ENCODE measurements around the gene EGLN3.

EGLN3 gene

DNA sequence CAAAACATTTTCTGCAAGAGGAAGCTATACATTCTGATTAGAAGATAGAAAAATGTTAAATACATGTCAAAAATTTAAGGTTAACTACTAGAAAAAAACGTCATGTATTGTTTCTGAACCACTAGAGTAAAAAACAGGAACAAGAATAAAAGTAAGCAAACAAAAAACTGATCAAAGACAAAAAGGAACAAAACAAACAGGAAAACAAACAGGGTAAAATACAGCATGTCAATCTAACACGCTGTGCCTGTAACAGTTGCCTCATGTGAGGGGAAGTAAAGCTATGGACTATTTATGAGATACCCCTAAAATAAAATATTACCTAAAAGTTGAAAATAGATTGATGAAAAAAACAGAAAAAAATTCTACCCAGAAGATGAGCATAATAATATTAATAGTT lies 43.9 kb downstream of the EGLN3 start:
- Histone ChIP-seq H3K9me3 (ENCODE audit: insufficient read depth, low read length) (peaks cover 2% of the 10 kb centered on the region; the same call in 1 of the 2 replicates), H3K27me3 (ENCODE audit: low read length) (no peaks in the 10 kb centered on the region), H3K4me2 (ENCODE audit: low read depth, low read length, poor library complexity, severe bottlenecking) (no peak overlapping the region), H3K9ac (ENCODE audit: low read length) (no peak overlapping the region), H4K20me1 (ENCODE audit: low read depth, low read length) (no peaks in the 10 kb centered on the region), H3K79me2 (ENCODE audit: insufficient read depth, low read length) (no peaks in the 10 kb centered on the region), H3K36me3 (ENCODE audit: low read length) (no peaks in the 10 kb centered on the region), H3K27ac (ENCODE audit: low read depth, low read length) (no peak overlapping the region), H3K9me2 (replicated peaks; ENCODE audit: insufficient read depth, low read length) (no peaks in the 10 kb centered on the region), H2AFZ (ENCODE audit: low read depth, low read length, severe bottlenecking) (no peak overlapping the region), H3K4me3 (ENCODE audit: insufficient read depth, low read length, poor library complexity, severe bottlenecking) (no peak overlapping the region), H3F3A (ENCODE audit: insufficient read depth) (no peaks in the 10 kb centered on the region)
- TF ChIP-seq, protein P1, sequence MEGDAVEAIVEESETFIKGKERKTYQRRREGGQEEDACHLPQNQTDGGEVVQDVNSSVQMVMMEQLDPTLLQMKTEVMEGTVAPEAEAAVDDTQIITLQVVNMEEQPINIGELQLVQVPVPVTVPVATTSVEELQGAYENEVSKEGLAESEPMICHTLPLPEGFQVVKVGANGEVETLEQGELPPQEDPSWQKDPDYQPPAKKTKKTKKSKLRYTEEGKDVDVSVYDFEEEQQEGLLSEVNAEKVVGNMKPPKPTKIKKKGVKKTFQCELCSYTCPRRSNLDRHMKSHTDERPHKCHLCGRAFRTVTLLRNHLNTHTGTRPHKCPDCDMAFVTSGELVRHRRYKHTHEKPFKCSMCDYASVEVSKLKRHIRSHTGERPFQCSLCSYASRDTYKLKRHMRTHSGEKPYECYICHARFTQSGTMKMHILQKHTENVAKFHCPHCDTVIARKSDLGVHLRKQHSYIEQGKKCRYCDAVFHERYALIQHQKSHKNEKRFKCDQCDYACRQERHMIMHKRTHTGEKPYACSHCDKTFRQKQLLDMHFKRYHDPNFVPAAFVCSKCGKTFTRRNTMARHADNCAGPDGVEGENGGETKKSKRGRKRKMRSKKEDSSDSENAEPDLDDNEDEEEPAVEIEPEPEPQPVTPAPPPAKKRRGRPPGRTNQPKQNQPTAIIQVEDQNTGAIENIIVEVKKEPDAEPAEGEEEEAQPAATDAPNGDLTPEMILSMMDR (IDR thresholded peaks at IDR 0.05; ENCODE audit: insufficient read depth, low read length, poor library complexity, severe bottlenecking), result no peak
- no peak for TF ChIP-seq EZH2phosphoT487 (conservative IDR thresholded peaks at IDR 0.05; ENCODE audit: low read length)

DNA sequence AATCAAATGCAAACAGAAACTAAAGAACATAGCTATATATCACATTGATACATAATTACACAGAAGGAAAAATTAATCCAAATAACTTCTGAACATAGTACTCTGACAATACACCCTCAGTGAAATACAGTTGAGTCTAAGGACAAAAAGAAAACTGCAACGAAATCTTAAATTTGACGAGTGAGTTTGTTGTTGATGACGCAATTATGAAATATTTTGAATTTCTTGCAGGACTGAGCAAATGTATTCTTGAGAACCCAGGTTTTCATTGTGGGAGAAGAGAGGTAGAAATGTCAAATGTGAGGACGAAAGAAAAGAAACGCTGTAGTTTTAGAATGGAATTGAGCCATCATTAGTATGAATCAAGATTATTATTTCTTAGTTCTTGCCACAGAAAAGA lies 46.3 kb downstream of the EGLN3 start:
- H3K4me3 ChIP-seq (ENCODE audit: insufficient read depth, low read length, poor library complexity, severe bottlenecking), result no peak overlapping the region
- no peak overlapping the region for H3K4me2 ChIP-seq (ENCODE audit: low read depth, low read length, poor library complexity, severe bottlenecking)
- TF ChIP-seq, protein P1 (IDR thresholded peaks at IDR 0.05; ENCODE audit: insufficient read depth, low read length, poor library complexity, severe bottlenecking), result no peak
- no peak for TF ChIP-seq EZH2phosphoT487 (conservative IDR thresholded peaks at IDR 0.05; ENCODE audit: low read length)
- no peaks in the 10 kb centered on the region for H3K79me2 ChIP-seq (ENCODE audit: insufficient read depth, low read length)
- no peaks in the 10 kb centered on the region for H3K36me3 ChIP-seq (ENCODE audit: low read length)
- no peak overlapping the region for H3K27ac ChIP-seq (ENCODE audit: low read depth, low read length)
- peaks cover 8% of the 10 kb centered on the region; the same call in 1 of the 2 replicates for H3K9me3 ChIP-seq (ENCODE audit: insufficient read depth, low read length)
- no peaks in the 10 kb centered on the region for H4K20me1 ChIP-seq (ENCODE audit: low read depth, low read length)
- no peaks in the 10 kb centered on the region for H3K9me2 ChIP-seq (replicated peaks; ENCODE audit: insufficient read depth, low read length)
- H3K9ac ChIP-seq (ENCODE audit: low read length), result no peak overlapping the region
- no peaks in the 10 kb centered on the region for H3K27me3 ChIP-seq (ENCODE audit: low read length)
- no peaks in the 10 kb centered on the region for H3F3A ChIP-seq (ENCODE audit: insufficient read depth)
- H2AFZ ChIP-seq (ENCODE audit: low read depth, low read length, severe bottlenecking), result no peak overlapping the region

DNA sequence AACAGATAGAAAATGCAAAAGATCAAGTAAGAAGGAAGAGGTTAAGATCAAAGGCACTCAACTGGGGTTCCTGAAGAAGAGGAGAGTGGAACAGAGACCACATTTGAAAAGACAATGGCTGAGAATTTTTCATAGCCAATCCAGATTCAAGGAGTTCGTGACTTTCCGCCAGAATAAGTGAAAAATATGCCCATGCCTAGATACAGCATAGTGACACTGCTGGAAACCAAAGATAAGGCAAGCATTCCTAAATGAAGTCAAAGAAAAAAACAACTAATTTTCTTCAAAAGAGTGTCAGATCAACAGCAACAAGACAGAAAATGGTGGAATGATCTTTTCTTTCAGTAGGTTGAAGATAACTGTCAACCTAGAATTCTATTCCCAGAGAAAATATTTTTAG lies 47.5 kb downstream of the EGLN3 start:
- H3K9ac ChIP-seq (ENCODE audit: low read length), result no peak overlapping the region
- no peaks in the 10 kb centered on the region for H3K36me3 ChIP-seq (ENCODE audit: low read length)
- H3K9me3 ChIP-seq (ENCODE audit: insufficient read depth, low read length), result peaks cover 8% of the 10 kb centered on the region; the same call in 1 of the 2 replicates
- no peaks in the 10 kb centered on the region for H3K27me3 ChIP-seq (ENCODE audit: low read length)
- H2AFZ ChIP-seq (ENCODE audit: low read depth, low read length, severe bottlenecking), result no peak overlapping the region
- H3K79me2 ChIP-seq (ENCODE audit: insufficient read depth, low read length), result no peaks in the 10 kb centered on the region
- TF ChIP-seq, protein P1 (IDR thresholded peaks at IDR 0.05; ENCODE audit: insufficient read depth, low read length, poor library complexity, severe bottlenecking), result no peak
- TF ChIP-seq EZH2phosphoT487 (conservative IDR thresholded peaks at IDR 0.05; ENCODE audit: low read length), result no peak
- H3K9me2 ChIP-seq (replicated peaks; ENCODE audit: insufficient read depth, low read length), result no peaks in the 10 kb centered on the region
- no peak overlapping the region for H3K27ac ChIP-seq (ENCODE audit: low read depth, low read length)
- no peaks in the 10 kb centered on the region for H4K20me1 ChIP-seq (ENCODE audit: low read depth, low read length)
- no peaks in the 10 kb centered on the region for H3F3A ChIP-seq (ENCODE audit: insufficient read depth)
- H3K4me3 ChIP-seq (ENCODE audit: insufficient read depth, low read length, poor library complexity, severe bottlenecking), result no peak overlapping the region
- no peak overlapping the region for H3K4me2 ChIP-seq (ENCODE audit: low read depth, low read length, poor library complexity, severe bottlenecking)

Measured in SU-DHL-6 (cell line).